Endothelial cell of umbilical vein (primary cell): ENCODE measurements around the gene ZFAND5. TPM values are rescaled to one million over a fixed set of nuclear protein-coding genes. Genes with fewer than 3 reads are reported as not detected.

ENCODE experiments used
- BruUV-seq: library from RNA; stranded (reverse); fragments of 400-500 nt; replicated peaks from 2 replicates; lab custom pipeline; 2021; lab: Mats Ljungman, UMichigan
- CTCF ChIA-PET: fragments of 300-600, 350-600 bp; sonication (Branson Sonifier 250); formaldehyde crosslinking; loops from one replicate; lab custom pipeline; 2021; ENCODE audit warnings: antibody characterized with exemption, inconsistent platforms; lab: Charles Lee
- POLR2A ChIA-PET: fragments of 300-600, 350-600 bp; sonication (Branson Sonifier 250); formaldehyde crosslinking; loops from one replicate; lab custom pipeline; 2021; ENCODE audit warnings: antibody characterized with exemption, inconsistent platforms; lab: Charles Lee
- DNase-seq: peaks from one replicate; pipeline ENCODE4 v3.0.0-alpha.2; 2011; ENCODE audit warnings: low read depth, low spot score
- FAIRE-seq: peaks from 2 replicates; lab custom pipeline; 2011; peaks lifted over from hg19 to GRCh38; lab: Jason Lieb, UNC
- H2AFZ ChIP-seq: 2 replicates; pipeline ENCODE4 v1.6.0; 2012; ENCODE audit warnings: low read depth, low read length, control low read depth, inconsistent platforms
- H3K27ac ChIP-seq: 2 replicates; pipeline ENCODE4 v1.5.1; 2011; ENCODE audit warnings: low read depth, mild to moderate bottlenecking, control low read depth, low read length, moderate library complexity; ENCODE audit not compliant: insufficient read depth
- H3K27me3 ChIP-seq, 2 experiments: 2 replicates each; pipeline versions ENCODE4 v1.6.0 to v1.6.1; 2011; ENCODE audit warnings: low read length in 2 of 2, mixed read lengths in 1 of 2; ENCODE audit not compliant: control insufficient read depth in 2 of 2, insufficient read depth in 2 of 2
- H3K36me3 ChIP-seq, 2 experiments: 2 replicates in 1 of 2; 3 replicates in 1 of 2; pipeline ENCODE4 v1.5.1; 2011; ENCODE audit warnings: low read length in 2 of 2, mild to moderate bottlenecking in 1 of 2, moderate library complexity in 1 of 2; ENCODE audit not compliant: control insufficient read depth in 2 of 2, insufficient read depth in 2 of 2; ENCODE audit errors: extremely low read depth in 1 of 2
- H3K4me1 ChIP-seq: 3 replicates; pipeline ENCODE4 v1.5.1; 2011; ENCODE audit warnings: mild to moderate bottlenecking, low read length; ENCODE audit not compliant: control insufficient read depth, insufficient read depth; ENCODE audit errors: extremely low read depth
- H3K4me2 ChIP-seq: 2 replicates; pipeline ENCODE4 v1.6.1; 2011; ENCODE audit warnings: low read length, control low read depth, mixed read lengths; ENCODE audit not compliant: insufficient read depth
- H3K4me3 ChIP-seq, 3 experiments: fragments of 200-600 bp in 1 of 3; sonication (generic), shearing (Covaris generic) in 1 of 3; replicated peaks in 1 of 3; 2 replicates each; pipeline ENCODE4 v1.5.1; 2011 to 2016; ENCODE audit warnings: control low read depth in 3 of 3, low read length in 3 of 3, mild to moderate bottlenecking in 2 of 3, inconsistent platforms in 1 of 3, low read depth in 1 of 3, moderate library complexity in 1 of 3; ENCODE audit not compliant: insufficient read depth in 1 of 3
- H3K79me2 ChIP-seq: 2 replicates; pipeline ENCODE4 v1.6.0; 2012; ENCODE audit warnings: low read length, inconsistent platforms; ENCODE audit not compliant: control insufficient read depth, insufficient read depth
- H3K9ac ChIP-seq: replicated peaks from 2 replicates; pipeline ENCODE3; 2011; ENCODE audit warnings: low read length, control low read depth; ENCODE audit not compliant: insufficient read depth; ENCODE audit errors: extremely low read depth
- H3K9me1 ChIP-seq: replicated peaks from 3 replicates; pipeline ENCODE4 v1.6.0; 2011; ENCODE audit warnings: mild to moderate bottlenecking, low read length; ENCODE audit not compliant: control insufficient read depth, insufficient read depth; ENCODE audit errors: extremely low read depth
- H3K9me3 ChIP-seq: replicated peaks from 2 replicates; pipeline ENCODE4 v1.5.1; 2012; ENCODE audit warnings: low read length, inconsistent platforms; ENCODE audit not compliant: control insufficient read depth, insufficient read depth
- H4K20me1 ChIP-seq: replicated peaks from 2 replicates; pipeline ENCODE3; 2011; ENCODE audit warnings: mild to moderate bottlenecking, low read length; ENCODE audit not compliant: control insufficient read depth, insufficient read depth; ENCODE audit errors: extremely low read depth
- CTCF ChIP-seq, 2 donors: IDR thresholded peaks; 1 replicate in 1 of 2; 2 replicates in 1 of 2; pipeline ENCODE4 v1.5.1; 2011; ENCODE audit warnings: low read length in 2 of 2, mild to moderate bottlenecking in 2 of 2, moderate library complexity in 2 of 2, control low read depth in 1 of 2, inconsistent platforms in 1 of 2, low read depth in 1 of 2; ENCODE audit not compliant: insufficient read depth in 1 of 2; ENCODE audit errors: extremely low read depth in 1 of 2
- FOS ChIP-seq: IDR thresholded peaks from 2 replicates; pipeline ENCODE4 v1.6.1; 2011; ENCODE audit warnings: mild to moderate bottlenecking, low read length, moderate library complexity, borderline replicate concordance; ENCODE audit not compliant: insufficient read depth
- POLR2A ChIP-seq: IDR thresholded peaks from 2 replicates; pipeline ENCODE4 v1.6.1; 2012; ENCODE audit warnings: low read depth, mild to moderate bottlenecking, control low read depth, low read length
- POLR2AphosphoS5 ChIP-seq: IDR thresholded peaks from 2 replicates; pipeline ENCODE4 v1.6.1; 2012; ENCODE audit warnings: low read depth, mild to moderate bottlenecking, control low read depth, low read length, moderate library complexity; ENCODE audit not compliant: insufficient read depth
- dilution Hi-C: fragments of 300-500 bp; cut with MboI; formaldehyde crosslinking; loops from one replicate; pipeline ENCODE4 v1.15.0; 2019; ENCODE audit warnings: low sequenced_read_pairs; ENCODE audit not compliant: extremely low pct_ligation_motif_present
- intact Hi-C: fragments of 100-400 bp; cut with micrococcal nuclease; formaldehyde crosslinking; loops from one replicate; pipeline ENCODE4 v1.10.0; 2022
- polyA plus RNA-seq, 4 experiments: library from polyadenylated mRNA; depleted of rRNA in 3 of 4; stranded (reverse) in 3 of 4; unstranded in 1 of 4; fragments of >200 nt; gene quantifications; 2 replicates each; pipeline versions ENCODE4 v1.2.1 to v1.2.3, GENCODE V29; 2011 to 2012; ENCODE audit warnings: missing spikeins in 1 of 4
- total RNA-seq: library from RNA; stranded (reverse); gene quantifications from 2 replicates; pipeline ENCODE4 v1.2.3, GENCODE V29; 2021

The ZFAND5 gene
- total and polyA plus RNA-seq, 2 donors (not counting 3 experiments of a cell fraction or from before 2014, with no cell fraction given) = 63.7 to 176 TPM

- H3K4me1 ChIP-seq = peaks cover 10% of the 10 kb centered on the region
- peaks cover 15 to 42% of the 10 kb centered on the region in 2 experiments for H3K36me3 ChIP-seq
- ChIA-PET POLR2A (interaction anchor here (0.7 kb wide), 1 partner anchor 11 kb away, joined by 7 read pairs; the partner anchor contains the start of gene ZFAND5), CTCF (no interaction called here)
- DNase-seq = no peak
- H3K27me3 ChIP-seq = no peaks in the 10 kb centered on the region
- H3K9me1 ChIP-seq = no peaks in the 10 kb centered on the region
- peaks cover 29% of the 10 kb centered on the region for H3K79me2 ChIP-seq
- FAIRE-seq = no peak
- TF ChIP-seq FOS (no peak), POLR2A (no peak), CTCF (IDR thresholded peaks at IDR 0.05; ENCODE audit: extremely low read depth in 1 of 2, insufficient read depth in 1 of 2, low read depth in 1 of 2, low read length in 2 of 2) (no peak)
- no peak overlapping the region for H3K4me3 ChIP-seq
- H3K9me3 ChIP-seq = no peaks in the 10 kb centered on the region
- no TSS peak for BruUV-seq
- dilution Hi-C loops (no loop called here), intact Hi-C loops (no loop called here)
- H4K20me1 ChIP-seq = peaks cover 25% of the 10 kb centered on the region
- H3K9ac ChIP-seq = no peak overlapping the region
- H2AFZ ChIP-seq = no peak overlapping the region
- H3K4me2 ChIP-seq = no peak overlapping the region
- H3K27ac ChIP-seq = no peak overlapping the region
These were observed 11.4 kb downstream of the ZFAND5 start for GRCh38 chr9:72353455-72354116.

DNA sequence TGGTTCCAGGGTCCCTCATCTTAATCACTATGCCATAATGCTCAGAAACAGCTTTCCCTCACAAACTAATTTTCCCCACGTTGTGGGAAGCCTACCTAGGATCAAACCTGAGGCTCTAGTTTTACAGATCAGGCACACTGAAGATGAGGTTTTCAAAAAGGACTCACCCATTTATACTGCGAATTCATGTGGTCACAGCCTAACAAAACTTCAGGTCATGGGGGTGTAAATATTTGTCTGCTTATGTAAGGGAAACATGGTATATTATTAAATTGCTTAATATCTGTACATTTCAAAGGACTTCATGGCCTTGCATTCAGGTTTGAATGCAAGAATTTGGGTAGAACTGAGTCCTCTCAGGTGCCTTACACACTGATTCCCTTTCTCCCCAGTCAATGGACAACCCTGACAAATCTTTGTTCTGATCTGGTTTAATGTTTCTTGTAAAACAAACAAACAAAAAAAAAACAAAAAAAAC, 12.1 kb downstream of the ZFAND5 start:
- dilution Hi-C loops = no loop called here
- H3K27me3 ChIP-seq = no peaks in the 10 kb centered on the region
- TF ChIP-seq POLR2AphosphoS5 = peak; percentile 31
- TF ChIP-seq POLR2A = no peak
- no peaks in the 10 kb centered on the region for H3K9me3 ChIP-seq
- DNase-seq (no peak), FAIRE-seq (no peak)
- no TSS peak for BruUV-seq
- no peak overlapping the region for H3K9ac ChIP-seq
- CTCF ChIA-PET = no interaction called here
- POLR2A ChIA-PET = interaction anchor here (0.7 kb wide), 1 partner anchor 12 kb away, joined by 7 read pairs; the partner anchor contains the start of gene ZFAND5
- H3K27ac ChIP-seq = no peak overlapping the region
- no peaks in the 10 kb centered on the region for H3K9me1 ChIP-seq
- no peak overlapping the region for H2AFZ ChIP-seq
- H3K79me2 ChIP-seq = peaks cover 23% of the 10 kb centered on the region
- no peak overlapping the region for H3K4me3 ChIP-seq
- no peak overlapping the region for H3K4me2 ChIP-seq
- H3K4me1 ChIP-seq = peaks cover 7% of the 10 kb centered on the region
- intact Hi-C loops = no loop called here
- peaks cover 21% of the 10 kb centered on the region for H4K20me1 ChIP-seq
- H3K36me3 ChIP-seq = peaks cover 11 to 37% of the 10 kb centered on the region in 2 experiments
